K562 (cell line): ENCODE data around the gene PTPRZ1. TPM values are rescaled to one million over a fixed set of nuclear protein-coding genes. Genes with fewer than 3 reads are reported as not detected.

ENCODE experiments used
- ATAC-seq: fragments of 200-7000 bp; cut with Tn5 transposase; 3 replicates; pipeline ENCODE4 v1.9.1; 2020; ENCODE audit warnings: moderate library complexity
- BruUV-seq: library from RNA; stranded (reverse); fragments of 400-500 nt; replicated peaks from 2 replicates; lab custom pipeline; 2021; lab: Mats Ljungman, UMichigan
- CTCF ChIA-PET: fragments of 300-600 bp; formaldehyde crosslinking; extraction: SDS; loops from one replicate; lab custom pipeline; 2021; ENCODE audit warnings: low intra/inter-chr PET ratio; lab: Yijun Ruan, JAX
- POLR2A ChIA-PET: fragments of 300-600, 350-650 bp; sonication (Branson Sonifier 250); formaldehyde crosslinking; extraction: SDS; loops from one replicate; lab custom pipeline; 2021; ENCODE audit warnings: antibody characterized with exemption, inconsistent platforms; lab: Yijun Ruan, JAX
- DNase-seq, 4 experiments: peaks; one replicate each; pipeline versions ENCODE4 v3.0.0 to v3.0.0-alpha.2; 2011 to 2018; ENCODE audit warnings: low spot score in 3 of 4, mixed read lengths in 3 of 4; ENCODE audit errors: extremely low read depth in 1 of 4
- FAIRE-seq: peaks from 2 replicates; lab custom pipeline; 2011; peaks lifted over from hg19 to GRCh38; lab: Jason Lieb, UNC
- H2AFZ ChIP-seq: 2 replicates; pipeline ENCODE4 v1.6.0; 2011; ENCODE audit warnings: low read depth, low read length, control low read depth, inconsistent platforms
- H3K27ac ChIP-seq: fragments of 200-600 bp; 3 replicates; pipeline ENCODE4 v1.8.0; 2011; ENCODE audit warnings: low read depth, mild to moderate bottlenecking, control low read depth, inconsistent platforms, low read length, moderate library complexity, mixed read lengths; ENCODE audit errors: extremely low read depth
- H3K27me3 ChIP-seq, 2 experiments: fragments of 300-600 bp in 1 of 2; 2 replicates in 1 of 2; 3 replicates in 1 of 2; pipeline versions ENCODE4 v1.6.0 to v1.8.0; 2011; ENCODE audit warnings: inconsistent platforms in 2 of 2, low read length in 2 of 2, mild to moderate bottlenecking in 1 of 2, mixed read lengths in 1 of 2, moderate library complexity in 1 of 2; ENCODE audit not compliant: control insufficient read depth in 2 of 2, insufficient read depth in 2 of 2
- H3K36me3 ChIP-seq: fragments of 300-600 bp; 3 replicates; pipeline ENCODE4 v1.8.0; 2011; ENCODE audit warnings: mild to moderate bottlenecking, low read length, inconsistent platforms; ENCODE audit not compliant: control insufficient read depth, insufficient read depth
- H3K4me1 ChIP-seq, 2 experiments: fragments of 200-600 bp in 1 of 2; replicated peaks in 1 of 2; 2 replicates in 1 of 2; 3 replicates in 1 of 2; pipeline versions ENCODE4 v1.5.1 to v1.8.0; 2011; ENCODE audit warnings: inconsistent platforms in 2 of 2, low read length in 2 of 2, mild to moderate bottlenecking in 1 of 2, mixed read lengths in 1 of 2, moderate library complexity in 1 of 2; ENCODE audit not compliant: control insufficient read depth in 2 of 2, insufficient read depth in 2 of 2
- H3K4me2 ChIP-seq: 2 replicates; pipeline ENCODE4 v1.6.1; 2011; ENCODE audit warnings: low read length, control low read depth, inconsistent platforms, mixed read lengths; ENCODE audit not compliant: insufficient read depth
- H3K4me3 ChIP-seq: fragments of 200-600 bp; sonication (generic), shearing (Covaris generic); 2 replicates; pipeline ENCODE4 v1.5.1; 2016; ENCODE audit warnings: control low read depth, inconsistent platforms
- H3K79me2 ChIP-seq: fragments of 200-600 bp; 3 replicates; pipeline ENCODE4 v1.8.0; 2011; ENCODE audit warnings: low read length, inconsistent platforms; ENCODE audit not compliant: control insufficient read depth, insufficient read depth
- H3K9ac ChIP-seq, 2 experiments: 2 replicates each; pipeline versions ENCODE4 v1.6.0 to v1.6.1; 2011; ENCODE audit warnings: low read depth in 2 of 2, low read length in 2 of 2, control low read depth in 1 of 2, inconsistent platforms in 1 of 2, mild to moderate bottlenecking in 1 of 2, mixed read lengths in 1 of 2; ENCODE audit not compliant: insufficient read depth in 1 of 2
- H3K9me1 ChIP-seq: one replicate; pipeline ENCODE4 v1.6.0; 2011; ENCODE audit warnings: inconsistent platforms, mild to moderate bottlenecking, low read length, moderate library complexity; ENCODE audit not compliant: control insufficient read depth, insufficient read depth
- H3K9me3 ChIP-seq: replicated peaks from 2 replicates; pipeline ENCODE4 v1.5.1; 2011; ENCODE audit warnings: low read depth, low read length, inconsistent platforms; ENCODE audit not compliant: control insufficient read depth, insufficient read depth
- H4K20me1 ChIP-seq: replicated peaks from 2 replicates; pipeline ENCODE4 v1.6.1; 2011; ENCODE audit warnings: low read length, inconsistent platforms, mixed read lengths; ENCODE audit not compliant: control insufficient read depth, insufficient read depth
- CCNT2 ChIP-seq: IDR thresholded peaks from 2 replicates; pipeline ENCODE4 v1.6.1; 2011; ENCODE audit warnings: borderline replicate concordance, low read depth, mild to moderate bottlenecking, moderate library complexity, mixed read lengths, low read length; ENCODE audit not compliant: insufficient read length; ENCODE audit errors: extremely low read depth
- HDAC2 ChIP-seq: fragments of 450-650 bp; IDR thresholded peaks from 2 replicates; pipeline ENCODE4 v1.6.1; 2016; ENCODE audit warnings: mild to moderate bottlenecking
- HMGN3 ChIP-seq: IDR thresholded peaks from 2 replicates; pipeline ENCODE4 v1.6.1; 2011; ENCODE audit warnings: borderline replicate concordance, low read depth, mild to moderate bottlenecking, mixed read lengths, low read length; ENCODE audit not compliant: insufficient read length; ENCODE audit errors: extremely low read depth
- NCOA4 ChIP-seq: fragments of 450-650 bp; IDR thresholded peaks from 2 replicates; pipeline ENCODE4 v1.6.1; 2018; ENCODE audit warnings: mild to moderate bottlenecking; ENCODE audit not compliant: partially characterized antibody
- NRF1 ChIP-seq, 2 experiments: fragments of 450-650 bp; IDR thresholded peaks in 1 of 2; conservative IDR thresholded peaks in 1 of 2; 2 replicates each; pipeline ENCODE4 v1.6.1; 2014; ENCODE audit warnings: mild to moderate bottlenecking in 2 of 2
- POLR2G ChIP-seq: fragments of 200-400 bp; formaldehyde crosslinking; IDR thresholded peaks from 2 replicates; pipeline ENCODE4 v1.6.1; 2017; ENCODE audit warnings: low read depth, mild to moderate bottlenecking, antibody characterized with exemption, low read length, moderate library complexity
- SUPT5H ChIP-seq: fragments of 450-650 bp; IDR thresholded peaks from 2 replicates; pipeline ENCODE4 v1.6.1; 2016
- ZHX1 ChIP-seq: fragments of 150-350 bp; conservative IDR thresholded peaks from 2 replicates; pipeline ENCODE4 v1.6.1; 2014; ENCODE audit warnings: low read length
- WGBS: fragments of 100-300 bp; shearing (Covaris generic); methylation state at CpG from one replicate; pipeline ENCODE4 v1.1.6; 2016; ENCODE audit warnings: low coverage, mixed read lengths; ENCODE audit not compliant: insufficient coverage; ENCODE audit errors: missing lambda C conversion rate; 5-methylcytosine and 5-hydroxymethylcytosine counted together
- in situ Hi-C: fragments of 300-500 bp; cut with MboI; formaldehyde crosslinking; loops from 4 replicates; pipeline ENCODE4 v1.15.0; 2018; ENCODE audit warnings: inconsistent platforms, mixed read lengths
- intact Hi-C: fragments of 100-400 bp; cut with micrococcal nuclease; formaldehyde crosslinking; loops from 2 replicates; pipeline ENCODE4 v1.14.2; 2022
- polyA plus RNA-seq, 8 experiments: library from polyadenylated mRNA; depleted of rRNA in 4 of 8; stranded (reverse) in 5 of 8; unstranded in 3 of 8; fragments of >200 nt; fragmentation: Nextera tagmentation in 2 of 8; fragmentation: Illumina TruSeq in 1 of 8; extraction: Ambion mirVana in 2 of 8; extraction: Trizol in 1 of 8; gene quantifications; 2 replicates each; pipeline versions ENCODE4 v1.2.1 to v1.2.3, GENCODE V29; 2011 to 2014; ENCODE audit warnings: inconsistent platforms in 1 of 8, missing spikeins in 1 of 8
- total RNA-seq, 7 experiments: library from RNA; depleted of rRNA in 6 of 7; stranded (reverse); fragments of >200 nt in 6 of 7; fragmentation: Illumina TruSeq in 2 of 7; extraction: Trizol in 2 of 7; gene quantifications; 2 replicates each; pipeline versions ENCODE4 v1.2.1 to v1.2.3, GENCODE V29; 2011 to 2021; ENCODE audit warnings: low replicate concordance in 1 of 7

The PTPRZ1 gene
- total and polyA plus RNA-seq, 9 of the 15 experiments (the other 6 are each of a cell fraction or from before 2014, with no cell fraction given): 0.04 TPM; not detected in 7

GRCh38 chr7:122067077-122067476 lies 194.1 kb downstream of the PTPRZ1 start:
- FAIRE-seq (no peak), DNase-seq (no peak), ATAC-seq (no peak)
- TF ChIP-seq NRF1 (conservative IDR thresholded peaks at IDR 0.05 in 1 of 2, IDR thresholded peaks at IDR 0.05 in 1 of 2) (no peak), NCOA4 (no peak), HDAC2 (no peak), CCNT2 (no peak), SUPT5H (no peak), ZHX1 (no peak), POLR2G (no peak), HMGN3 (no peak)
- no peaks in the 10 kb centered on the region for H3K9me1 ChIP-seq
- H3K27ac ChIP-seq: no peak overlapping the region
- intact Hi-C loops (no loop called here), in situ Hi-C loops (no loop called here)
- WGBS: 0% methylated on average over 1 of the region's 1 CpG
- H3K4me3 ChIP-seq: no peak overlapping the region
- H3K4me2 ChIP-seq: no peak overlapping the region
- H3K27me3 ChIP-seq: no peaks in the 10 kb centered on the region
- POLR2A ChIA-PET: no interaction called here
- no peak overlapping the region for H2AFZ ChIP-seq
- no peak overlapping the region for H3K9ac ChIP-seq
- H3K9me3 ChIP-seq: no peaks in the 10 kb centered on the region
- no peaks in the 10 kb centered on the region for H3K36me3 ChIP-seq
- BruUV-seq: no TSS peak
- H4K20me1 ChIP-seq: no peaks in the 10 kb centered on the region
- H3K79me2 ChIP-seq: no peaks in the 10 kb centered on the region
- CTCF ChIA-PET: no interaction called here
- H3K4me1 ChIP-seq: no peaks in the 10 kb centered on the region
